Mucosa of descending colon (tissue), 3 donors: Measurements from ENCODE around the gene TRIM47. TPM values are rescaled to one million over a fixed set of nuclear protein-coding genes. Genes with fewer than 3 reads are reported as not detected.

ENCODE experiments used
- ATAC-seq: fragments of 200-7000 bp; cut with Tn5 transposase; one replicate; pipeline ENCODE4 v1.9.1; 2020; ENCODE audit warnings: mild to moderate bottlenecking, moderate library complexity
- DNase-seq, 3 donors: peaks; one replicate each; pipeline ENCODE4 v3.0.0-alpha.2; 2020
- H3K36me3 ChIP-seq: fragments of 200-600 bp; one replicate; pipeline ENCODE4 v1.8.0; 2021; ENCODE audit warnings: low read depth, mild to moderate bottlenecking
- H3K4me1 ChIP-seq: fragments of 200-600 bp; one replicate; pipeline ENCODE4 v1.8.0; 2021; ENCODE audit warnings: low read depth, mild to moderate bottlenecking
- H3K4me3 ChIP-seq: fragments of 200-600 bp; one replicate; pipeline ENCODE4 v1.8.0; 2021; ENCODE audit warnings: mild to moderate bottlenecking
- H3K9me3 ChIP-seq: fragments of 200-600 bp; one replicate; pipeline ENCODE4 v1.8.0; 2021; ENCODE audit warnings: mild to moderate bottlenecking
- CTCF ChIP-seq: fragments of 200-600 bp; IDR thresholded peaks from one replicate; pipeline ENCODE4 v1.8.0; 2022; ENCODE audit warnings: antibody characterized with exemption, mild to moderate bottlenecking
- intact Hi-C, 2 donors: fragments of 100-400 bp; cut with DNase I in 1 of 2; cut with micrococcal nuclease in 1 of 2; formaldehyde crosslinking; loops; one replicate each; pipeline versions ENCODE4 v1.11.0 to v1.11.1; 2022; cut with DNase I, micrococcal nuclease
- total RNA-seq, 3 donors: library from RNA; stranded (reverse); fragmentation: NEBNext Ultra II Directional in 2 of 3; extraction: Animal tissue kit (Norgen Biotek cat#: 25700) in 2 of 3; gene quantifications; one replicate each; pipeline versions ENCODE4 v1.2.1 to v1.2.4, GENCODE V29; 2021 to 2023
- donor health status: DM: no; HTN: no; CAD: no; lungs with moderate emphysema.
- donor health status: DM: no; HTN: no; CAD: no.
- donor health status: DM: no; HTN: yes; CAD: no.

Gene TRIM47
- total RNA-seq, 3 donors from 2014 or later, result 44.5 to 77.4 (median 53.4) TPM

GRCh38 chr17:75917917-75918445 lies 39.6 kb upstream of the TRIM47 start:
- no peak for ATAC-seq
- intact Hi-C loops, result no loop called here

GRCh38 chr17:75917141-75917916 lies 38.9 kb upstream of the TRIM47 start:
- Histone ChIP-seq H3K9me3 (no peaks in the 10 kb centered on the region), H3K4me1 (no peaks in the 10 kb centered on the region), H3K4me3 (no peak overlapping the region), H3K36me3 (no peaks in the 10 kb centered on the region)
- ATAC-seq (no peak), DNase-seq (no peak)
- intact Hi-C loops, result no loop called here
- no peak for TF ChIP-seq CTCF

More at GRCh38 chr17:75917917-75918445, 39.6 kb upstream of the TRIM47 start:
- H3K4me1 ChIP-seq, result no peaks in the 10 kb centered on the region
- DNase-seq, result no peak
- no peaks in the 10 kb centered on the region for H3K36me3 ChIP-seq
- H3K9me3 ChIP-seq, result no peaks in the 10 kb centered on the region
- H3K4me3 ChIP-seq, result no peak overlapping the region
- no peak for TF ChIP-seq CTCF

GRCh38 chr17:75915268-75915667 lies 36.9 kb upstream of the TRIM47 start:
- H3K36me3 ChIP-seq, result no peaks in the 10 kb centered on the region
- H3K9me3 ChIP-seq, result no peaks in the 10 kb centered on the region
- intact Hi-C loops, result no loop called here
- DNase-seq, result no peak
- no peak for ATAC-seq
- TF ChIP-seq CTCF, result no peak
- H3K4me1 ChIP-seq, result peaks cover 2% of the 10 kb centered on the region
- no peak overlapping the region for H3K4me3 ChIP-seq

- intact Hi-C loops, result no loop called here
- Histone ChIP-seq H3K4me3 (no peak overlapping the region), H3K36me3 (no peaks in the 10 kb centered on the region), H3K4me1 (peaks cover 5% of the 10 kb centered on the region), H3K9me3 (no peaks in the 10 kb centered on the region)
- DNase-seq, result no peak
- ATAC-seq, result peak; percentile 46
- TF ChIP-seq CTCF, result no peak
These were observed 36.4 kb upstream of the TRIM47 start for GRCh38 chr17:75914643-75915267.

- TF ChIP-seq CTCF, result no peak
- no peak for ATAC-seq
- no peak overlapping the region for H3K4me3 ChIP-seq
These were observed 35.3 kb upstream of the TRIM47 start for GRCh38 chr17:75913537-75914210.

More at GRCh38 chr17:75913537-75914210, 35.3 kb upstream of the TRIM47 start:
- H3K4me1 ChIP-seq, result peaks cover 5% of the 10 kb centered on the region
- no peak for DNase-seq
- H3K9me3 ChIP-seq, result no peaks in the 10 kb centered on the region
- H3K36me3 ChIP-seq, result no peaks in the 10 kb centered on the region
- intact Hi-C loops, result no loop called here
